ENCODE measurements around the gene PAPPA2. TPM values are rescaled to one million over a fixed set of nuclear protein-coding genes. Genes with fewer than 3 reads are reported as not detected.

Gene PAPPA2
- total and polyA plus RNA-seq, 2 of the 8 experiments (the other 6 are each of a cell fraction or from before 2014, with no cell fraction given), result 0.08 to 0.88 TPM

GRCh38 chr1:176648556-176648955, 185.6 kb downstream of the PAPPA2 start:
- Histone ChIP-seq H3K18ac (ENCODE audit: extremely low read depth, low read length) (no peak overlapping the region), H3K9me3 (ENCODE audit: insufficient read depth in 2 of 2, low read depth in 1 of 2, low read length in 1 of 2) (no peaks in the 10 kb centered on the region), H3K4me2 (ENCODE audit: insufficient read depth in 1 of 2, low read depth in 2 of 2, low read length in 2 of 2) (no peak overlapping the region), H2BK12ac (ENCODE audit: low read depth, low read length) (no peak overlapping the region), H3K4me3 (ENCODE audit: extremely low read depth in 1 of 4, insufficient read depth in 2 of 4, low read depth in 3 of 4, low read length in 4 of 4) (no peak overlapping the region), H4K20me1 (replicated peaks in 1 of 2; ENCODE audit: control insufficient read depth in 1 of 2, insufficient read depth in 2 of 2, low read length in 2 of 2) (no peaks in the 10 kb centered on the region), H3K9ac (replicated peaks in 1 of 4; ENCODE audit: extremely low read depth in 1 of 4, low read depth in 3 of 4, low read length in 3 of 4) (no peak overlapping the region), H2AK5ac (ENCODE audit: low read depth, low read length) (no peak overlapping the region), H3K4ac (replicated peaks; ENCODE audit: insufficient read length, low read depth, low read length) (no peak overlapping the region), H2BK5ac (ENCODE audit: low read depth, low read length) (no peak overlapping the region), H3K27ac (ENCODE audit: low read depth, low read length) (no peak overlapping the region), H4K8ac (ENCODE audit: extremely low read depth, insufficient read depth, low read length) (no peak overlapping the region), H2BK120ac (replicated peaks; ENCODE audit: low read depth, low read length) (no peak overlapping the region), H3K23me2 (ENCODE audit: low read depth, low read length) (no peaks in the 10 kb centered on the region; the same call in 1 of the 2 replicates), H2BK20ac (ENCODE audit: low read length) (no peak overlapping the region), H4K5ac (ENCODE audit: insufficient read length, low read depth, low read length) (no peak overlapping the region), H3K14ac (ENCODE audit: insufficient read length) (no peak overlapping the region), H4K91ac (replicated peaks; ENCODE audit: insufficient read length, low read length) (no peak overlapping the region), H3K4me1 (replicated peaks in 1 of 4; ENCODE audit: control insufficient read depth in 3 of 4, insufficient read depth in 4 of 4, low read length in 3 of 4) (no peaks in the 10 kb centered on the region), H3K79me2 (ENCODE audit: control insufficient read depth in 1 of 2, insufficient read depth in 2 of 2, low read length in 2 of 2) (no peaks in the 10 kb centered on the region), H2AFZ (ENCODE audit: low read length) (no peak overlapping the region), H2BK15ac (ENCODE audit: low read length) (no peak overlapping the region), H3K56ac (replicated peaks; ENCODE audit: insufficient read length, low read depth, low read length) (no peak overlapping the region), H3K27me3 (replicated peaks in 1 of 4; ENCODE audit: control insufficient read depth in 3 of 4, extremely low read depth in 1 of 4, insufficient read depth in 3 of 4, low read length in 3 of 4) (no peaks in the 10 kb centered on the region), H3K79me1 (ENCODE audit: low read depth, low read length) (no peaks in the 10 kb centered on the region), H3K36me3 (ENCODE audit: control insufficient read depth in 2 of 4, insufficient read depth in 4 of 4, low read length in 3 of 4) (no peaks in the 10 kb centered on the region), H3K23ac (ENCODE audit: insufficient read length) (no peak overlapping the region)
- POLR2A ChIA-PET (ENCODE audit: partially characterized antibody), result no interaction called here
- DNase-seq (ENCODE audit: low read depth in 1 of 2, low spot score in 2 of 2), result no peak
- FAIRE-seq, result no peak
- TF ChIP-seq EGR1 (IDR thresholded peaks at IDR 0.05; ENCODE audit: borderline replicate concordance, low read depth, low read length), result no peak
- TF ChIP-seq CEBPB (IDR thresholded peaks at IDR 0.05; ENCODE audit: low read depth, low read length), result no peak
- TF ChIP-seq FOSL1 (IDR thresholded peaks at IDR 0.05; ENCODE audit: insufficient read depth, low read depth, low read length), result no peak
- TF ChIP-seq KDM5A (IDR thresholded peaks at IDR 0.05; ENCODE audit: low read length), result no peak
- no peak for TF ChIP-seq KDM1A (IDR thresholded peaks at IDR 0.05; ENCODE audit: borderline replicate concordance, low read length)
- TF ChIP-seq, protein P1, sequence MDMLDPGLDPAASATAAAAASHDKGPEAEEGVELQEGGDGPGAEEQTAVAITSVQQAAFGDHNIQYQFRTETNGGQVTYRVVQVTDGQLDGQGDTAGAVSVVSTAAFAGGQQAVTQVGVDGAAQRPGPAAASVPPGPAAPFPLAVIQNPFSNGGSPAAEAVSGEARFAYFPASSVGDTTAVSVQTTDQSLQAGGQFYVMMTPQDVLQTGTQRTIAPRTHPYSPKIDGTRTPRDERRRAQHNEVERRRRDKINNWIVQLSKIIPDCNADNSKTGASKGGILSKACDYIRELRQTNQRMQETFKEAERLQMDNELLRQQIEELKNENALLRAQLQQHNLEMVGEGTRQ (IDR thresholded peaks at IDR 0.05; ENCODE audit: low read length), result no peak
- TF ChIP-seq CREB1 (IDR thresholded peaks at IDR 0.05), result no peak
- no peak for TF ChIP-seq YY1 (IDR thresholded peaks at IDR 0.05; ENCODE audit: low read depth, low read length)
- CTCF ChIA-PET (ENCODE audit: partially characterized antibody), result no interaction called here
- WGBS, 2 experiments (ENCODE audit: extremely low coverage in 1 of 2, insufficient coverage in 1 of 2, insufficient read length in 1 of 2, insufficient replicate concordance in 2 of 2, low coverage in 1 of 2, low lambda C conversion rate in 2 of 2, missing lambda C conversion rate in 1 of 2), result 87% methylated on average over 1 of the region's 1 CpG; no CpG with 5 or more reads in 1 of the 2 experiments
